Tibial nerve (tissue), 4 donors: ENCODE measurements around the gene PFKM. TPM values are rescaled to one million over a fixed set of nuclear protein-coding genes. Genes with fewer than 3 reads are reported as not detected.

ENCODE experiments used
- DNase-seq, 2 donors: peaks; one replicate each; pipeline ENCODE4 v3.0.0-alpha.2; 2019; ENCODE audit warnings: low spot score in 2 of 2
- H3K27ac ChIP-seq, 4 donors: fragments of 200-600 bp; sonication (generic) in 3 of 4; one replicate each; pipeline ENCODE4 v1.5.1; 2017 to 2019; ENCODE audit warnings: mild to moderate bottlenecking in 1 of 4
- H3K27me3 ChIP-seq, 2 donors: fragments of 200-600 bp; sonication (generic) in 1 of 2; one replicate each; pipeline versions ENCODE4 v1.5.1 to v1.6.0; 2017 to 2019
- H3K36me3 ChIP-seq, 3 donors: fragments of 200-600 bp; sonication (generic); one replicate each; pipeline ENCODE4 v1.5.1; 2018 to 2019
- H3K4me1 ChIP-seq, 4 donors: fragments of 200-600 bp; sonication (generic) in 3 of 4; one replicate each; pipeline ENCODE4 v1.5.1; 2017 to 2019
- H3K4me3 ChIP-seq, 4 donors: fragments of 200-600 bp; sonication (generic) in 3 of 4; one replicate each; pipeline ENCODE4 v1.5.1; 2017 to 2019; ENCODE audit warnings: mild to moderate bottlenecking in 1 of 4, moderate library complexity in 1 of 4
- H3K9me3 ChIP-seq, 4 donors: fragments of 200-600 bp; sonication (generic) in 3 of 4; one replicate each; pipeline ENCODE4 v1.5.1; 2017 to 2019
- EP300 ChIP-seq, 2 donors: sonication (generic); formaldehyde crosslinking; IDR thresholded peaks; one replicate each; pipeline ENCODE4 v1.6.1; 2017; ENCODE audit warnings: antibody characterized with exemption in 2 of 2, mild to moderate bottlenecking in 1 of 2
- POLR2A ChIP-seq, 2 donors: fragments of 450-650 bp; IDR thresholded peaks; one replicate each; pipeline ENCODE4 v1.6.1; 2017; ENCODE audit warnings: antibody characterized with exemption in 2 of 2, mild to moderate bottlenecking in 2 of 2, moderate library complexity in 2 of 2
- whole genome bisulfite sequencing, 2 donors: methylation state at CpG; one replicate each; pipeline ENCODE4 v1.1.5; 2018; 5-methylcytosine and 5-hydroxymethylcytosine counted together
- total RNA-seq, 4 donors: library from RNA; depleted of rRNA; stranded (reverse); fragments of >200 nt; gene quantifications; one replicate each; pipeline ENCODE4 v1.1.0, GENCODE V29; 2016
- TF ChIP-seq, protein P1 (sequence below), 5 experiments: fragments of 200-600 bp in 3 of 5; fragments of 450-650 bp in 2 of 5; sonication (generic) in 3 of 5; IDR thresholded peaks; one replicate each; pipeline ENCODE4 v1.5.1; 2016 to 2019; ENCODE audit warnings: antibody characterized with exemption in 5 of 5, mild to moderate bottlenecking in 3 of 5, moderate library complexity in 2 of 5

Gene PFKM
- total RNA-seq, 4 donors from 2014 or later = 37.5 to 51.1 (median 47.4) TPM

DNA sequence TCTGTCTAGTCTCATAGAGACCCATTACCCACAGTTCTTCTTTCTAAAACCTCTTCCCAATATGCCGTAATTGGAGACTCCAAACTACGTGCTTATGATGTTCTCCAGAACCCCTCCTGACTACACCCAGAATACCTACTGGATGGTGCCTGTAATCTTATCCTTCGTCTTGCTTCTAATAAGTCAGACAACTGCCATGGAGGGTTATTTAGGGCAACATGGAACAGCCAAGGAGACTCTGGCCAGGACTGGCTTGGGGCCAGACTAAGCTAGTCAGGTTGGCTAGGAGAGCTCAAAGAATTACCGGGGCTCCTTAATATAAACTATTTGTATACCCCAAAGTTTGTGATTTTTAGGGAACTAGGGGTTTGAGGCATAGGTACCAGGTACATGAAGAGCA is 6.8 kb downstream of the PFKM start:
- DNase-seq = no peak
- Histone ChIP-seq H3K4me3 (no peak overlapping the region), H3K36me3 (peaks cover 0 to 80% (median 0%) of the 10 kb centered on the region in 3 donors), H3K9me3 (no peaks in the 10 kb centered on the region), H3K27ac (no peak overlapping the region), H3K4me1 (peaks cover 0 to 6% (median 0%) of the 10 kb centered on the region in 4 donors), H3K27me3 (no peaks in the 10 kb centered on the region)
- TF ChIP-seq, protein P1, sequence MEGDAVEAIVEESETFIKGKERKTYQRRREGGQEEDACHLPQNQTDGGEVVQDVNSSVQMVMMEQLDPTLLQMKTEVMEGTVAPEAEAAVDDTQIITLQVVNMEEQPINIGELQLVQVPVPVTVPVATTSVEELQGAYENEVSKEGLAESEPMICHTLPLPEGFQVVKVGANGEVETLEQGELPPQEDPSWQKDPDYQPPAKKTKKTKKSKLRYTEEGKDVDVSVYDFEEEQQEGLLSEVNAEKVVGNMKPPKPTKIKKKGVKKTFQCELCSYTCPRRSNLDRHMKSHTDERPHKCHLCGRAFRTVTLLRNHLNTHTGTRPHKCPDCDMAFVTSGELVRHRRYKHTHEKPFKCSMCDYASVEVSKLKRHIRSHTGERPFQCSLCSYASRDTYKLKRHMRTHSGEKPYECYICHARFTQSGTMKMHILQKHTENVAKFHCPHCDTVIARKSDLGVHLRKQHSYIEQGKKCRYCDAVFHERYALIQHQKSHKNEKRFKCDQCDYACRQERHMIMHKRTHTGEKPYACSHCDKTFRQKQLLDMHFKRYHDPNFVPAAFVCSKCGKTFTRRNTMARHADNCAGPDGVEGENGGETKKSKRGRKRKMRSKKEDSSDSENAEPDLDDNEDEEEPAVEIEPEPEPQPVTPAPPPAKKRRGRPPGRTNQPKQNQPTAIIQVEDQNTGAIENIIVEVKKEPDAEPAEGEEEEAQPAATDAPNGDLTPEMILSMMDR (IDR thresholded peaks at IDR 0.05) = no peak
- TF ChIP-seq POLR2A (IDR thresholded peaks at IDR 0.05) (no peak), EP300 (IDR thresholded peaks at IDR 0.05) (no peak)
- WGBS, 2 donors = 85 to 88% methylated on average over 4 of the region's 4 CpGs

DNA sequence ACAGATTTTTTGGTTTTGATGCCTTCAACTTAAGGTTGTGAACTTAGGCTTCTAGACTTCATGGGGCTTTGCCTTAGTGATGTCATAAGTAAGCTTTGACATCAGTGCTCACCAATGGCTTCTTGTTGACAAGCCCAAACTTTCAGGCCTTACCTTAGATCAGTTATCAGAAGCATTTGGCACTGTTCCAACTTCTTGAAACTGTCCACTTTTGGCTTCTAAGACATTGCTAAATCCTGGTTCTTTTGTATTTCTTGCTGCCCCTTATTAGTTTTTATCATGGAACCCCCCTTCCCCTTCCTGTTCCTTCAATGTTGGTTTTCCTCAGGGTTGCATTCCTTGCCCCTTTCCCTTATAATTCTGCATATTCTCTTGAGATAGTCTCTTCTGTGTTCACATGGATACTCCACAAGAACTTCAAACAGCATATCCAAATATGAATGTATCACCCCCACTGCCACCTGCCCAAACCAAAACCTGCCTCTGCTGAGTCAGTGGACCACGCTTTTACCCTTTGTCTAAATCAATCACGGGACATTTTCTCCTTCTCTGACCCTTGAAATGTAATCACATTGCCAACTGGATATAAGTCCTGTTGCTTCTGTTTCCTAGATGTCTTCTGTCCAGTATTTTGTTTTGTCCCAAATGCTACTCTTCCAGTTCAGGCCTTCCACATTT is 7.9 kb downstream of the PFKM start:
- WGBS, 2 donors = 92 to 97% methylated on average over 2 of the region's 2 CpGs
- Histone ChIP-seq H3K36me3 (peaks cover 0 to 91% (median under 1%) of the 10 kb centered on the region in 3 donors), H3K4me1 (peaks cover 0 to 4% (median 0%) of the 10 kb centered on the region in 4 donors), H3K4me3 (no peak overlapping the region), H3K27me3 (no peaks in the 10 kb centered on the region), H3K27ac (no peak overlapping the region), H3K9me3 (no peaks in the 10 kb centered on the region)
- TF ChIP-seq, protein P1 (IDR thresholded peaks at IDR 0.05) = no peak
- TF ChIP-seq POLR2A (IDR thresholded peaks at IDR 0.05) (no peak), EP300 (IDR thresholded peaks at IDR 0.05) (no peak)
- no peak for DNase-seq

DNA sequence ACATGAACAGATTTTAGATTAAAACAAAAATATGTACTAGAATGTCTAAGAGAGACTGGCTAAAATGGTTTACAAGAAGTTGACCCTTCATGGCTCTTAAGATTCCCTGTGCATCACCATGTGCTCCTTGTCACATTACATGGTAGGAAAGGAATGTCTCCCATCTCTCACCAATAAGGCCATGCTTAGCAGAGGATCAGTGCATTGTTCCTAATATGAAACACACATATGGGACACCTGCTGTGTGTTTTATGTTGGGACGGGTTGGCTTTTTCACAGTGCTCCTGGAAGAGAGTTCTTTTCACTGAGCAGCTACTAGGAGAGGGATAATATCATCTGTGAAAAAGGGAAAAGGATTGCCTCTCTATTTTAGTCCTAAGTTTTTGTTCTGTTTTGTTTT is 9.6 kb downstream of the PFKM start:
- no peak for DNase-seq
- Histone ChIP-seq H3K4me3 (no peak overlapping the region), H3K9me3 (no peaks in the 10 kb centered on the region), H3K27ac (no peak overlapping the region), H3K4me1 (no peaks in the 10 kb centered on the region), H3K27me3 (no peaks in the 10 kb centered on the region), H3K36me3 (peaks cover 0 to 94% (median 12%) of the 10 kb centered on the region in 3 donors)
- TF ChIP-seq, protein P1 (IDR thresholded peaks at IDR 0.05) = no peak
- TF ChIP-seq POLR2A (IDR thresholded peaks at IDR 0.05) (no peak), EP300 (IDR thresholded peaks at IDR 0.05) (no peak)
- WGBS, 2 donors = 100% methylated on average over 1 of the region's 1 CpG

- DNase-seq = no peak
- H3K4me1 ChIP-seq = no peaks in the 10 kb centered on the region
- H3K27ac ChIP-seq = no peak overlapping the region
- TF ChIP-seq, protein P1 (IDR thresholded peaks at IDR 0.05) = no peak
- TF ChIP-seq EP300 (IDR thresholded peaks at IDR 0.05) = no peak
- no peak for TF ChIP-seq POLR2A (IDR thresholded peaks at IDR 0.05)
- 77 to 79% methylated on average over 1 of the region's 1 CpG for WGBS, 2 donors
- H3K27me3 ChIP-seq = no peaks in the 10 kb centered on the region
- H3K9me3 ChIP-seq = no peaks in the 10 kb centered on the region
- H3K36me3 ChIP-seq = peaks cover under 1 to 94% (median 12%) of the 10 kb centered on the region in 3 donors
- H3K4me3 ChIP-seq = no peak overlapping the region
Observed at GRCh38 chr12:48129376-48129775, 10.2 kb downstream of the PFKM start.

DNA sequence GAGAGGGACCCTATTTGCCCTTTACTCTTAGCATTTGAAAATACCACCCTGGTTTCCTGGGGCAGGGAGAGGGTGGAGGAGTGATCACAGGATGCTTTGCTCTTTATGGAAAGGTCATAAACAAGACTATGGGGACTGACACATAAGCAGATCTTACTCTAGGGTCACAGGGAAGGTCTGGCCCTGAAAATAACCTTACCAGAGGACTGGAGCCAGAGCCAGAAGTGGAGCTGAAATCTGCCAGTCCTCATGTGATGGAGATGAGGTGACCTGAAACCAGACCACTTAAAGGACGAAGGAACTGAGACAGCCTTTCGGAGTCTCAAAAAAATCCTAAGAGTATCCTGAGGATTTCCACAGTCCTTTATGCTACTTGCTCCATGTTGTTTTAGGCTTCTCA is 12.4 kb downstream of the PFKM start:
- 83 to 92% methylated on average over 2 of the region's 2 CpGs for WGBS, 2 donors
- no peak overlapping the region for H3K27ac ChIP-seq
- H3K9me3 ChIP-seq = no peaks in the 10 kb centered on the region
- no peak for DNase-seq
- H3K36me3 ChIP-seq = peaks cover 3 to 91% (median 12%) of the 10 kb centered on the region in 3 donors
- H3K4me3 ChIP-seq = no peak overlapping the region
- TF ChIP-seq, protein P1 (IDR thresholded peaks at IDR 0.05) = no peak
- TF ChIP-seq EP300 (IDR thresholded peaks at IDR 0.05) (no peak), POLR2A (IDR thresholded peaks at IDR 0.05) (no peak)
- H3K4me1 ChIP-seq = no peaks in the 10 kb centered on the region
- no peaks in the 10 kb centered on the region for H3K27me3 ChIP-seq
